HEK293 (cell line): ENCODE data around the gene SNX21.

ENCODE experiments used
- CTCF ChIA-PET: fragments of 350-600 bp; formaldehyde crosslinking; extraction: SDS; loops from one replicate; lab custom pipeline; 2021; ENCODE audit warnings: antibody characterized with exemption; lab: Yijun Ruan, JAX
- POLR2A ChIA-PET: fragments of 300-600 bp; formaldehyde crosslinking; extraction: SDS; loops from one replicate; lab custom pipeline; 2020; ENCODE audit warnings: antibody characterized with exemption, inconsistent platforms; lab: Yijun Ruan, JAX
- H3K27ac ChIP-seq: fragments of 200-500 bp; sonication (Bioruptor generic); 2 replicates; pipeline ENCODE4 v1.5.1; 2014; ENCODE audit warnings: low read depth, low read length, control low read depth, inconsistent platforms; ENCODE audit errors: extremely low read depth
- H3K36me3 ChIP-seq, 2 experiments: fragments of 200-500 bp in 1 of 2; sonication (Bioruptor generic) in 1 of 2; 1 replicate in 1 of 2; 2 replicates in 1 of 2; pipeline ENCODE4 v1.5.1; 2014 to 2017; ENCODE audit warnings: inconsistent platforms in 2 of 2, low read length in 2 of 2; ENCODE audit not compliant: control insufficient read depth in 2 of 2, insufficient read depth in 1 of 2
- H3K4me1 ChIP-seq: fragments of 200-500 bp; sonication (Bioruptor generic); 2 replicates; pipeline ENCODE4 v1.5.1; 2014; ENCODE audit warnings: mild to moderate bottlenecking, low read length, inconsistent platforms; ENCODE audit not compliant: control insufficient read depth, insufficient read depth
- H3K4me3 ChIP-seq: 2 replicates; pipeline ENCODE4 v1.5.1; 2011; ENCODE audit warnings: low read depth, mild to moderate bottlenecking, control low read depth, low read length, moderate library complexity
- H3K9me3 ChIP-seq: fragments of 200-500 bp; sonication (Bioruptor generic); 2 replicates; pipeline ENCODE4 v1.5.1; 2014; ENCODE audit warnings: low read depth, low read length, inconsistent platforms; ENCODE audit not compliant: control insufficient read depth, insufficient read depth
- ELK4 ChIP-seq: IDR thresholded peaks from 2 replicates; pipeline ENCODE4 v1.6.1; 2011; ENCODE audit warnings: mild to moderate bottlenecking, low read depth, low read length, borderline replicate concordance
- SP2 ChIP-seq: fragments of 450-650 bp; formaldehyde crosslinking; IDR thresholded peaks from 2 replicates; pipeline ENCODE4 v1.5.1; 2016; ENCODE audit warnings: missing biosample characterization, missing genetic modification characterization
- SP7 ChIP-seq: fragments of 450-650 bp; formaldehyde crosslinking; IDR thresholded peaks from 2 replicates; pipeline ENCODE4 v1.5.1; 2016; ENCODE audit warnings: missing biosample characterization, missing genetic modification characterization
- TRIM28 ChIP-seq: IDR thresholded peaks from 2 replicates; pipeline ENCODE4 v1.6.1; 2011; ENCODE audit warnings: low read length, control low read depth, borderline replicate concordance
- YY1 ChIP-seq: fragments of 450-650 bp; formaldehyde crosslinking; IDR thresholded peaks from 2 replicates; pipeline ENCODE4 v1.5.1; 2018; ENCODE audit warnings: missing biosample characterization, missing genetic modification characterization
- ZBTB48 ChIP-seq: fragments of 450-650 bp; formaldehyde crosslinking; IDR thresholded peaks from 2 replicates; pipeline ENCODE4 v1.5.1; 2016; ENCODE audit warnings: missing biosample characterization, missing genetic modification characterization
- ZBTB8A ChIP-seq: fragments of 450-650 bp; formaldehyde crosslinking; IDR thresholded peaks from 2 replicates; pipeline ENCODE4 v1.5.1; 2016; ENCODE audit warnings: missing biosample characterization, missing genetic modification characterization
- ZFHX2 ChIP-seq: fragments of 450-650 bp; formaldehyde crosslinking; conservative IDR thresholded peaks from 2 replicates; pipeline ENCODE4 v1.5.1; 2016; ENCODE audit warnings: missing biosample characterization, missing genetic modification characterization
- ZFP3 ChIP-seq: fragments of 450-650 bp; formaldehyde crosslinking; IDR thresholded peaks from 2 replicates; pipeline ENCODE4 v1.5.1; 2016; ENCODE audit warnings: low read depth, missing biosample characterization, missing genetic modification characterization
- ZNF146 ChIP-seq: fragments of 450-650 bp; formaldehyde crosslinking; IDR thresholded peaks from 2 replicates; pipeline ENCODE4 v1.5.1; 2016; ENCODE audit warnings: missing biosample characterization, missing genetic modification characterization
- ZNF2 ChIP-seq: fragments of 450-650 bp; formaldehyde crosslinking; IDR thresholded peaks from 2 replicates; pipeline ENCODE4 v1.5.1; 2016; ENCODE audit warnings: missing biosample characterization, missing genetic modification characterization
- ZNF341 ChIP-seq: fragments of 450-650 bp; formaldehyde crosslinking; IDR thresholded peaks from 2 replicates; pipeline ENCODE4; 2016; ENCODE audit warnings: low read depth, missing biosample characterization, missing genetic modification characterization
- ZNF473 ChIP-seq: fragments of 450-650 bp; formaldehyde crosslinking; IDR thresholded peaks from 2 replicates; pipeline ENCODE4 v1.5.1; 2017; ENCODE audit warnings: missing biosample characterization, missing genetic modification characterization
- ZNF48 ChIP-seq: fragments of 450-650 bp; formaldehyde crosslinking; IDR thresholded peaks from 2 replicates; pipeline ENCODE4 v1.5.1; 2016; ENCODE audit warnings: missing biosample characterization, missing genetic modification characterization
- ZNF510 ChIP-seq: fragments of 450-650 bp; formaldehyde crosslinking; IDR thresholded peaks from 2 replicates; pipeline ENCODE4 v1.5.1; 2018; ENCODE audit warnings: mild to moderate bottlenecking, missing genetic modification characterization, missing biosample characterization; ENCODE audit not compliant: insufficient replicate concordance
- ZSCAN16 ChIP-seq: fragments of 450-650 bp; formaldehyde crosslinking; IDR thresholded peaks from 2 replicates; pipeline ENCODE4 v1.5.1; 2016; ENCODE audit warnings: missing biosample characterization, missing genetic modification characterization
- TF ChIP-seq, protein P1 (sequence below): sonication (generic); formaldehyde crosslinking; IDR thresholded peaks from 2 replicates; pipeline ENCODE4 v1.8.1; 2022; ENCODE audit warnings: mild to moderate bottlenecking, moderate library complexity, missing genetic modification reagents
- TF ChIP-seq, protein P2 (sequence below): fragments of 450-650 bp; formaldehyde crosslinking; IDR thresholded peaks from 2 replicates; pipeline ENCODE4 v1.5.1; 2016; ENCODE audit warnings: missing biosample characterization, missing genetic modification characterization, borderline replicate concordance
- TF ChIP-seq, protein P3 (sequence below): fragments of 450-650 bp; formaldehyde crosslinking; IDR thresholded peaks from 2 replicates; pipeline ENCODE4 v1.5.1; 2016; ENCODE audit warnings: missing biosample characterization, missing genetic modification characterization

The SNX21 gene

GRCh38 chr20:45887346-45887715 lies 53.7 kb downstream of the SNX21 start, which contains the start of gene SPATA25 (continued):
- TF ChIP-seq ZNF510, result no peak

GRCh38 chr20:45888681-45889080 lies 55.1 kb downstream of the SNX21 start:
- no peak overlapping the region for H3K27ac ChIP-seq
- POLR2A ChIA-PET, result no interaction called here
- H3K4me3 ChIP-seq, result no peak overlapping the region
- peaks cover 3% of the 10 kb centered on the region; the same call in 1 of the 2 replicates for H3K4me1 ChIP-seq
- TF ChIP-seq ZSCAN16 (tag by site-specific recombination), result no peak
- no peak for TF ChIP-seq ZFP3 (tag by site-specific recombination)
- TF ChIP-seq, protein P1, sequence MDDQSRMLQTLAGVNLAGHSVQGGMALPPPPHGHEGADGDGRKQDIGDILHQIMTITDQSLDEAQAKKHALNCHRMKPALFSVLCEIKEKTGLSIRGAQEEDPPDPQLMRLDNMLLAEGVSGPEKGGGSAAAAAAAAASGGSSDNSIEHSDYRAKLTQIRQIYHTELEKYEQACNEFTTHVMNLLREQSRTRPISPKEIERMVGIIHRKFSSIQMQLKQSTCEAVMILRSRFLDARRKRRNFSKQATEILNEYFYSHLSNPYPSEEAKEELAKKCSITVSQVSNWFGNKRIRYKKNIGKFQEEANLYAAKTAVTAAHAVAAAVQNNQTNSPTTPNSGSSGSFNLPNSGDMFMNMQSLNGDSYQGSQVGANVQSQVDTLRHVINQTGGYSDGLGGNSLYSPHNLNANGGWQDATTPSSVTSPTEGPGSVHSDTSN, result no peak
- TF ChIP-seq ZNF473 (tag by site-specific recombination), result no peak
- no peak for TF ChIP-seq ZBTB48 (tag by site-specific recombination)
- TF ChIP-seq ZNF48 (tag by site-specific recombination), result no peak
- TF ChIP-seq ZNF341 (tag by site-specific recombination), result no peak
- TF ChIP-seq, protein P2, sequence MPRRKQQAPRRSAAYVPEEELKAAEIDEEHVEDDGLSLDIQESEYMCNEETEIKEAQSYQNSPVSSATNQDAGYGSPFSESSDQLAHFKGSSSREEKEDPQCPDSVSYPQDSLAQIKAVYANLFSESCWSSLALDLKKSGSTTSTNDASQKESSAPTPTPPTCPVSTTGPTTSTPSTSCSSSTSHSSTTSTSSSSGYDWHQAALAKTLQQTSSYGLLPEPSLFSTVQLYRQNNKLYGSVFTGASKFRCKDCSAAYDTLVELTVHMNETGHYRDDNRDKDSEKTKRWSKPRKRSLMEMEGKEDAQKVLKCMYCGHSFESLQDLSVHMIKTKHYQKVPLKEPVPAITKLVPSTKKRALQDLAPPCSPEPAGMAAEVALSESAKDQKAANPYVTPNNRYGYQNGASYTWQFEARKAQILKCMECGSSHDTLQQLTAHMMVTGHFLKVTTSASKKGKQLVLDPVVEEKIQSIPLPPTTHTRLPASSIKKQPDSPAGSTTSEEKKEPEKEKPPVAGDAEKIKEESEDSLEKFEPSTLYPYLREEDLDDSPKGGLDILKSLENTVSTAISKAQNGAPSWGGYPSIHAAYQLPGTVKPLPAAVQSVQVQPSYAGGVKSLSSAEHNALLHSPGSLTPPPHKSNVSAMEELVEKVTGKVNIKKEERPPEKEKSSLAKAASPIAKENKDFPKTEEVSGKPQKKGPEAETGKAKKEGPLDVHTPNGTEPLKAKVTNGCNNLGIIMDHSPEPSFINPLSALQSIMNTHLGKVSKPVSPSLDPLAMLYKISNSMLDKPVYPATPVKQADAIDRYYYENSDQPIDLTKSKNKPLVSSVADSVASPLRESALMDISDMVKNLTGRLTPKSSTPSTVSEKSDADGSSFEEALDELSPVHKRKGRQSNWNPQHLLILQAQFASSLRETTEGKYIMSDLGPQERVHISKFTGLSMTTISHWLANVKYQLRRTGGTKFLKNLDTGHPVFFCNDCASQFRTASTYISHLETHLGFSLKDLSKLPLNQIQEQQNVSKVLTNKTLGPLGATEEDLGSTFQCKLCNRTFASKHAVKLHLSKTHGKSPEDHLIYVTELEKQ (tag by site-specific recombination), result no peak
- TF ChIP-seq ZNF146 (tag by site-specific recombination), result no peak
- TF ChIP-seq ZFHX2, result no peak
- no peak for TF ChIP-seq SP2
- TF ChIP-seq ELK4, result no peak
- no peak for TF ChIP-seq TRIM28
- TF ChIP-seq ZBTB8A (tag by site-specific recombination), result no peak
- TF ChIP-seq, all 188 proteins: peak for 0
- CTCF ChIA-PET, result no interaction called here
- H3K36me3 ChIP-seq, result peaks cover 0 to 41% of the 10 kb centered on the region in 2 experiments; a peak in 2 of 3 replicates
- no peaks in the 10 kb centered on the region for H3K9me3 ChIP-seq

GRCh38 chr20:45890077-45890984 lies 56.7 kb downstream of the SNX21 start:
- H3K4me1 ChIP-seq, result peaks cover 3% of the 10 kb centered on the region; the same call in 1 of the 2 replicates
- H3K4me3 ChIP-seq, result peak overlapping the region; percentile 90
- no peak overlapping the region; the same call in 1 of the 2 replicates for H3K27ac ChIP-seq
- TF ChIP-seq, protein P3, sequence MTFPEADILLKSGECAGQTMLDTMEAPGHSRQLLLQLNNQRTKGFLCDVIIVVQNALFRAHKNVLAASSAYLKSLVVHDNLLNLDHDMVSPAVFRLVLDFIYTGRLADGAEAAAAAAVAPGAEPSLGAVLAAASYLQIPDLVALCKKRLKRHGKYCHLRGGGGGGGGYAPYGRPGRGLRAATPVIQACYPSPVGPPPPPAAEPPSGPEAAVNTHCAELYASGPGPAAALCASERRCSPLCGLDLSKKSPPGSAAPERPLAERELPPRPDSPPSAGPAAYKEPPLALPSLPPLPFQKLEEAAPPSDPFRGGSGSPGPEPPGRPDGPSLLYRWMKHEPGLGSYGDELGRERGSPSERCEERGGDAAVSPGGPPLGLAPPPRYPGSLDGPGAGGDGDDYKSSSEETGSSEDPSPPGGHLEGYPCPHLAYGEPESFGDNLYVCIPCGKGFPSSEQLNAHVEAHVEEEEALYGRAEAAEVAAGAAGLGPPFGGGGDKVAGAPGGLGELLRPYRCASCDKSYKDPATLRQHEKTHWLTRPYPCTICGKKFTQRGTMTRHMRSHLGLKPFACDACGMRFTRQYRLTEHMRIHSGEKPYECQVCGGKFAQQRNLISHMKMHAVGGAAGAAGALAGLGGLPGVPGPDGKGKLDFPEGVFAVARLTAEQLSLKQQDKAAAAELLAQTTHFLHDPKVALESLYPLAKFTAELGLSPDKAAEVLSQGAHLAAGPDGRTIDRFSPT (tag by site-specific recombination), result 0 out of 2 replicates have a peak, but pooled peaks have one; percentile 8
- TF ChIP-seq ZNF2 (tag by site-specific recombination), result no peak
- no peak for TF ChIP-seq YY1 (tag by site-specific recombination)
- TF ChIP-seq SP7 (tag by site-specific recombination), result no peak
- ChIA-PET CTCF (interaction anchor here (0.8 to 1.6 kb wide), 4 partner anchors 9 to 91 kb away, joined by 3 to 7 read pairs (median 4); no protein-coding TSS in a partner anchor), POLR2A (interaction anchor here (0.8 to 2.0 kb wide), 5 partner anchors 9 to 44 kb away, joined by 3 to 16 read pairs (median 4); partner anchors contain the start of genes ACOT8, PCIF1, ZSWIM1 and ZSWIM3)
- H3K9me3 ChIP-seq, result no peaks in the 10 kb centered on the region
- peaks cover 0 to 46% of the 10 kb centered on the region in 2 experiments; a peak in 2 of 3 replicates for H3K36me3 ChIP-seq
